Measurements from ENCODE around the gene GALNTL6.

Gene GALNTL6

DNA sequence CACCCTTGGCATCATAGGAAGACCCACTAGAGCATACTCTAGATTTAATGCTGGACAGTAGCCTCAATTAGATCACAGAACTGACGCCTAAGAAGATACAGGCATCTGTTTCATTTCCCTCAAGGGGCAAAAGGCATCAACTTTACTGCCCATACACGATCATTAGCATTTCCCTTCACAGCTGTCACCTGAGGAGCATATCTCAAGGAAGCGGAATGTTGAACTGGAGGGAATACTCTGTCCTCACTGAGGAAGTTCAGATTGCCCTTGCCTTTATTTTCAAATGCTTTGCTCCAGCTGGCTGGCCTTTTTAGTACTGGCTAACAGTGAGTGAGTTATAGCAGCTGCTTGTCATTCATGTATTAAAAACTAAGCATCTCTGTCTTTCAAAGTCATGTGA is 847.0 kb downstream of the GALNTL6 start:
- DNase-seq (ENCODE audit: low read depth) = no peak
- Histone ChIP-seq H3K36me3 (ENCODE audit: control insufficient read depth, insufficient read depth, low read length, severe bottlenecking) (no peaks in the 10 kb centered on the region), H3K27me3 (replicated peaks; ENCODE audit: control insufficient read depth, insufficient read depth, low read length) (no peaks in the 10 kb centered on the region), H3K9me3 (ENCODE audit: control insufficient read depth, low read length) (no peaks in the 10 kb centered on the region), H3K9ac (ENCODE audit: low read length) (no peak overlapping the region), H3K4me1 (ENCODE audit: control insufficient read depth, insufficient read depth, low read length) (peaks cover 17% of the 10 kb centered on the region), H3K4me3 (ENCODE audit: low read length) (no peak overlapping the region)

DNA sequence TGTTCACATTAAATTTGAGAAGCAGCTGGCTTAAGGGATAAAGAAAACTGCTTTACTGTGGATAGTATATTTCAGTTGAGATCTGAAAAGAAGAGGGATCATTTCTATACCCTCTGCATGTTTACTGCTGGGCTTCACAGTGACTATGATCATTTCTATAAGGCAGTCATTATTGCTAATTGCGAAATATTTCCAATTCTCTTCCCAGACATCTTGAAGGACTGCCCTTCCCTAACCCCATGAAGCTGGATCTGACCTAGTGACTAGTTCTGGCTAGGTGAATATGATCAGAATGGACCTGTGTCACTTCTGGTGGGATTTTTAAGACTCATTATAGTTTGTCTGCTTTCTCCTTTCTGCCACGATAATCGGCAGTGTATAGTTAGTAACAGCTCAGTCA is 848.9 kb downstream of the GALNTL6 start:
- H3K36me3 ChIP-seq (ENCODE audit: control insufficient read depth, insufficient read depth, low read length, severe bottlenecking) = no peaks in the 10 kb centered on the region
- no peak overlapping the region for H3K9ac ChIP-seq (ENCODE audit: low read length)
- no peaks in the 10 kb centered on the region for H3K9me3 ChIP-seq (ENCODE audit: control insufficient read depth, low read length)
- peaks cover 11% of the 10 kb centered on the region for H3K4me1 ChIP-seq (ENCODE audit: control insufficient read depth, insufficient read depth, low read length)
- no peak for DNase-seq (ENCODE audit: low read depth)
- H3K4me3 ChIP-seq (ENCODE audit: low read length) = no peak overlapping the region
- no peaks in the 10 kb centered on the region for H3K27me3 ChIP-seq (replicated peaks; ENCODE audit: control insufficient read depth, insufficient read depth, low read length)

DNA sequence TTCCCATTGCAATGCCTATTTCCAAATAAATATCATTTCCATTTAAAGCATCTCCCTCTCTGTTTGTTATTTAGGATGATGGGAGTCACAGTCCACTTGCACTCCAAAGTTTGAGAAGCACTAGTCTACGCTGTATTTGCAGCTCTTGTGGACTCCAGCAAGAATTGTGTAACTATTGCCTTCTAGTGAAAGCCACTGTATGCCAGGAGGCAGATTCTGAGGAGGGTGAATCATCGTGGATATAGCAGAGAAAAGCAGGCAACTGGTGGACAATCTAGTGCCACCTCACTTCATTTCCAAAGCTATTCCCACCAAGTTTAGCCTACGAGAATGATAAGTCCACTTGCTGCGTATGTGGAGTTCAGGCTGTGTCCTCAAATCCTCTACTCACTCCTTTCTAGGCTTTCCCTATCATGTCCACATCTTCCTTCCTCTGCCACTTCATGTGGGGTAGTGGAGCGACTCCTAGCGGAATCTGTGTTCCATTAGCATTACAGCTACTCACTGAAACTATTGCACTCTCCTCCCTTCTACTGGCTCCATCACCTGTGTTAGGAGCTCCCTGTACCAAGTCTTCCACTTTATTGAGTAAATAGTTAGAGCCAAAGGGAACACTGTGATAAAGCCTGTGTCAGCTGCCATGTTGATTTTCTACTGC is 853.6 kb downstream of the GALNTL6 start:
- Histone ChIP-seq H3K27me3 (replicated peaks; ENCODE audit: control insufficient read depth, insufficient read depth, low read length) (no peaks in the 10 kb centered on the region), H3K36me3 (ENCODE audit: control insufficient read depth, insufficient read depth, low read length, severe bottlenecking) (no peaks in the 10 kb centered on the region), H3K4me1 (ENCODE audit: control insufficient read depth, insufficient read depth, low read length) (peaks cover 10% of the 10 kb centered on the region), H3K4me3 (ENCODE audit: low read length) (no peak overlapping the region), H3K9me3 (ENCODE audit: control insufficient read depth, low read length) (no peaks in the 10 kb centered on the region), H3K9ac (ENCODE audit: low read length) (no peak overlapping the region)
- peak; percentile 77 for DNase-seq (ENCODE audit: low read depth)

DNA sequence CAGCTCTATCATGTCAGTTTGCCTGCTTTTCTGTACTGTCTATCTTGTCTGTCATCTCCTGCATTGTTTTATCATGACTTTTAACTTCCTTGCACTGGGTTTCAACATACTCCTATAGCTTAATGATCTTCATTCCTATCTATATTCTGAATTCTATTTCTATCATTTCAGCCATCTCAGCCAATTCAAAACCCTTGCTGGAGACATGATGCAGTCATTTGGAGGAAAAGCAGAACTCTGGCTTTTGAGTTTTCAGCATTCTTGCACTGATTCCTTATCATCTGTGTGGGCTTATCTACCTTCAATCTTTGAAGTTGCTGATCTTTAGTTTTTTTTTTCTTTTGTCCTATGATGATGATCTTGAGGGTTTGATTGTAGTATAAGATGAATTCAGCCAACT is 861.6 kb downstream of the GALNTL6 start:
- Histone ChIP-seq H3K9me3 (ENCODE audit: control insufficient read depth, low read length) (peaks cover 17% of the 10 kb centered on the region), H3K4me1 (ENCODE audit: control insufficient read depth, insufficient read depth, low read length) (no peaks in the 10 kb centered on the region), H3K4me3 (ENCODE audit: low read length) (no peak overlapping the region), H3K36me3 (ENCODE audit: control insufficient read depth, insufficient read depth, low read length, severe bottlenecking) (no peaks in the 10 kb centered on the region), H3K27me3 (replicated peaks; ENCODE audit: control insufficient read depth, insufficient read depth, low read length) (no peaks in the 10 kb centered on the region), H3K9ac (ENCODE audit: low read length) (no peak overlapping the region)
- no peak for DNase-seq (ENCODE audit: low read depth)

DNA sequence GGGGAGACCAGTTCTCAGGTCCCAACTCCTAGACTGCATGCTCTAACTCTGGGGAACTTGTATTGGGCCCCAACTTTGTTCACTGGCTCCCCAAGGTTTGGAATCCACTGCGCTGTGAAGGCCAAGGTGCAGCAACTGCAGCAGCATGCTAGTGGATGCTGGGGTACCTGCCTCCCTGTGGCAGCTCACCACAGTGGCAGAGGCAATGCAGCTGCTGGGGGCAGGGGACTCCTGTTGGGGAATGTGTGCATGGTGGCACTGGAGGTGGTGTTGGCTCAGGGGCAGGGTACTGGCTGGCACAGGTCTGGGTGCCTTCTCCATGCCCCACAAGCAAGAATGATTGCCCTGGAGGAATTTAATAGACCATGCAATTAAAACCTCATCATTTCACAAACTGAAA is 862.0 kb downstream of the GALNTL6 start:
- H3K9ac ChIP-seq (ENCODE audit: low read length) = no peak overlapping the region
- H3K27me3 ChIP-seq (replicated peaks; ENCODE audit: control insufficient read depth, insufficient read depth, low read length) = no peaks in the 10 kb centered on the region
- H3K4me3 ChIP-seq (ENCODE audit: low read length) = no peak overlapping the region
- peaks cover 17% of the 10 kb centered on the region for H3K9me3 ChIP-seq (ENCODE audit: control insufficient read depth, low read length)
- H3K36me3 ChIP-seq (ENCODE audit: control insufficient read depth, insufficient read depth, low read length, severe bottlenecking) = no peaks in the 10 kb centered on the region
- no peak for DNase-seq (ENCODE audit: low read depth)
- H3K4me1 ChIP-seq (ENCODE audit: control insufficient read depth, insufficient read depth, low read length) = no peaks in the 10 kb centered on the region

DNA sequence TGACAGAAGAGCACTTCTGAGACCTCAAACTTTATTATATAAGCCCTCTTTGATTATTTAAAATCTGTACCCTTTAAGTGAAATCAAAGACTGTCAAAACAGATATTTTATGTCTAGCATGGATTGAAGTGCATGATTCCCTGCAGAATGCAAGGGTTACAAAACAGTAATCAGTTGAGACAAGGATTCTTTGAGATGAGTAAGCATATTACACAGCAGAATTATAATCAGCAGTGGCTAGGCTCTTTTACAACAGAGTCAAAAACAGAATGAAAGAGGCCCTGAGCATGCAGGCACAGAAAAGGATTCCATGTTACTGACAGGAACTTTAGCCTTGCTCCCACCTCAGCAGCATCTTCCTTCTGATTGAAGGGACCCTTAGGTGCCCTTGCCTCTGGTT is 867.5 kb downstream of the GALNTL6 start:
- peak overlapping the region; percentile 11 for H3K9ac ChIP-seq (ENCODE audit: low read length)
- no peak overlapping the region for H3K4me3 ChIP-seq (ENCODE audit: low read length)
- H3K36me3 ChIP-seq (ENCODE audit: control insufficient read depth, insufficient read depth, low read length, severe bottlenecking) = no peaks in the 10 kb centered on the region
- peaks cover 4% of the 10 kb centered on the region for H3K4me1 ChIP-seq (ENCODE audit: control insufficient read depth, insufficient read depth, low read length)
- H3K27me3 ChIP-seq (replicated peaks; ENCODE audit: control insufficient read depth, insufficient read depth, low read length) = no peaks in the 10 kb centered on the region
- no peaks in the 10 kb centered on the region for H3K9me3 ChIP-seq (ENCODE audit: control insufficient read depth, low read length)
- DNase-seq (ENCODE audit: low read depth) = peak; percentile 56

DNA sequence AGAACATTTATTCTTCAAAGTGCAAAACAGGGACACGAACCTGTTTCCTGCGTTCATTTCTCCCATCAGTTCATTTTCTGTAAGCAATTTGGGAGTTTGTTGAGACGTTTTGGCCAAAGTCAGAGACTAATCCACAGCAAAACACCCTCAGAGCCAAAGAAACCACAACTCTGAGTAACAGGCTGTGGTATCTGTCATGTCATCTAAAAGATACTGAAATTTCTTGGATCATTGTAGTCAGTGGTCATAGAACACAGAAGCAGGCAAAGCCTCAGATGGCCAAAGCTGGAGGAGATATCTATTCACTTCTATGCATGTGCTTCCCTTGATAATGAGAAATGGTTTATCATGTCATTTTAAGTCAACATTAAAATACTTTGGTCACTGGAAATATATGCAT is 869.8 kb downstream of the GALNTL6 start:
- Histone ChIP-seq H3K36me3 (ENCODE audit: control insufficient read depth, insufficient read depth, low read length, severe bottlenecking) (no peaks in the 10 kb centered on the region), H3K9ac (ENCODE audit: low read length) (no peak overlapping the region), H3K4me1 (ENCODE audit: control insufficient read depth, insufficient read depth, low read length) (peaks cover 4% of the 10 kb centered on the region), H3K27me3 (replicated peaks; ENCODE audit: control insufficient read depth, insufficient read depth, low read length) (no peaks in the 10 kb centered on the region), H3K4me3 (ENCODE audit: low read length) (no peak overlapping the region), H3K9me3 (ENCODE audit: control insufficient read depth, low read length) (no peaks in the 10 kb centered on the region)
- DNase-seq (ENCODE audit: low read depth) = peak; percentile 54

DNA sequence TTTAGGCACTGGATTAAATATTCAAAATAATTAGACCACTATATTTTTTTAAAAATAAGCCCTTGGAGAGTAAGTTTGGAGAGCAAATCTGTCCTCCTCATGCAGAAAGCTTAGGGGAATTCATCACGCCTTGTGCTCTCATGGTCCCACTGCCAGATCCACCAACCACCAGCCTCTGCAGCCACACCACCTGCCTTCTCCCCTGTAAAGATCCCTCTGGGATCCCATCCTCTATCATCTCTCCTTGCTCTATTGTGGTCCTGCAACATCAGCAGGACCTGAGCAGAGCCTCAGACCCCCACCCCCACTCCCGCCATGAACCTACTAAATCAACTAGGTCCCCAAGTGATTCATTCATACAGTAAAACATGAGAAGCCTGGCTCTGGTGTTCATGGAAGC is 872.8 kb downstream of the GALNTL6 start:
- no peak for DNase-seq (ENCODE audit: low read depth)
- Histone ChIP-seq H3K9me3 (ENCODE audit: control insufficient read depth, low read length) (peaks cover 8% of the 10 kb centered on the region), H3K4me1 (ENCODE audit: control insufficient read depth, insufficient read depth, low read length) (peaks cover under 1% of the 10 kb centered on the region), H3K4me3 (ENCODE audit: low read length) (no peak overlapping the region), H3K9ac (ENCODE audit: low read length) (no peak overlapping the region), H3K27me3 (replicated peaks; ENCODE audit: control insufficient read depth, insufficient read depth, low read length) (no peaks in the 10 kb centered on the region), H3K36me3 (ENCODE audit: control insufficient read depth, insufficient read depth, low read length, severe bottlenecking) (no peaks in the 10 kb centered on the region)

DNA sequence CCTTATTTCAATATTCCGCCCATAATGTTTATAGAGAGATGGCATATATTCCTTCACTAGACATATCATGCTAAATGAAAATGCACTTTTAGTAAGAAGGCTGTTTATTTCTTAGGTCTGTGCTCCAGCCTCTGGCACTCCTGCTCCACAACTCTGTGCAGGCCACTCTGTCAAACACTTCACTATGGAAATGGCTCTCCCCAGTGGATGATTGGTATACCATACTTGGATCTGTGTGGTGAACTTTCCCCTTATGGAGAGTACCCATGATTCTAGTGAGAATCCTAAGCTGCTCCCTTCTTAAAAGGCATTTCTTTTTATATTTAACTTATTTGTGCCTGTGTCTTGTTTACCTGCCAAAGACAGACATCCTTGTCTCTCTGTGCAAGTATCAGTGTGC is 875.3 kb downstream of the GALNTL6 start:
- Histone ChIP-seq H3K36me3 (ENCODE audit: control insufficient read depth, insufficient read depth, low read length, severe bottlenecking) (no peaks in the 10 kb centered on the region), H3K4me3 (ENCODE audit: low read length) (no peak overlapping the region), H3K27me3 (replicated peaks; ENCODE audit: control insufficient read depth, insufficient read depth, low read length) (no peaks in the 10 kb centered on the region), H3K9ac (ENCODE audit: low read length) (no peak overlapping the region), H3K9me3 (ENCODE audit: control insufficient read depth, low read length) (peaks cover 15% of the 10 kb centered on the region), H3K4me1 (ENCODE audit: control insufficient read depth, insufficient read depth, low read length) (no peaks in the 10 kb centered on the region)
- DNase-seq (ENCODE audit: low read depth) = no peak

DNA sequence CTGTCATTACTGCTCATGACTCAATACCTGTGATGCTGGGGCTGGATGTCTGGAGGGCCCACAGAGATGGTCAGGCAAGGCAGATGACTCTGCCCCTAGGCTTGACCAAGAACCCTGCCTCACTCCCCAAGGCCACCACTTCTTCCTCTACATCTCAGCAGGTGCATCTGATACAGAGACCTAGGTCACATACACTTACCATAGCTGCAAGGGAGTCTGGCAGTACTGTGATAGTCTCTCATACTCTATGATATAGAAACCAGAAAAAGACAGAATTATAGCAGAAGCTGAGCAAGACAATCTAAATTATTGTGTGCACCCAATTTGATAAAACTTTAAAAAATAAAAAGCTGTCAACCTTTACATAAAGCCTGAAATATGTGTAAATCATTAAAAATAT is 878.3 kb downstream of the GALNTL6 start:
- H3K36me3 ChIP-seq (ENCODE audit: control insufficient read depth, insufficient read depth, low read length, severe bottlenecking) = no peaks in the 10 kb centered on the region
- DNase-seq (ENCODE audit: low read depth) = no peak
- no peak overlapping the region for H3K4me3 ChIP-seq (ENCODE audit: low read length)
- no peak overlapping the region for H3K9ac ChIP-seq (ENCODE audit: low read length)
- H3K27me3 ChIP-seq (replicated peaks; ENCODE audit: control insufficient read depth, insufficient read depth, low read length) = no peaks in the 10 kb centered on the region
- H3K9me3 ChIP-seq (ENCODE audit: control insufficient read depth, low read length) = peaks cover 15% of the 10 kb centered on the region
- H3K4me1 ChIP-seq (ENCODE audit: control insufficient read depth, insufficient read depth, low read length) = no peaks in the 10 kb centered on the region

DNA sequence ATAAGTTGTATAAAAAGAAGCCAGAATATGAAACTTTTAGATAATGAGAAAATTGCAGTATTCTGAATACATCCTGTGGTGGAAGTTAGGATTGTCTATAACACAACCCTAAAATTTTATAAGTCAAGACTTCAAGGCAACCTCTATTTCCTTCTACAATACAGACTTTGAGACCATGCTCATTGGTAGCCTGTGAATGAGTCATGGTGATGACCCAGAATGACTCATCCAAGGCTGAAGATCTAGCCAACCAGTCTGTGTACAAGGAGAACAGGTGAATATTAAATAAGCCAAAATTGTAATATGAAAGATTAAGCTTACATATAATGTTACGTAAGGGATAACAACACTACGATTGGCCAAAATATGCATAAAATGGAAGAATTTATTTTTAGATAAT is 879.5 kb downstream of the GALNTL6 start:
- H3K4me3 ChIP-seq (ENCODE audit: low read length) = no peak overlapping the region
- no peak overlapping the region for H3K9ac ChIP-seq (ENCODE audit: low read length)
- H3K36me3 ChIP-seq (ENCODE audit: control insufficient read depth, insufficient read depth, low read length, severe bottlenecking) = no peaks in the 10 kb centered on the region
- H3K4me1 ChIP-seq (ENCODE audit: control insufficient read depth, insufficient read depth, low read length) = no peaks in the 10 kb centered on the region
- peaks cover 15% of the 10 kb centered on the region for H3K9me3 ChIP-seq (ENCODE audit: control insufficient read depth, low read length)
- no peaks in the 10 kb centered on the region for H3K27me3 ChIP-seq (replicated peaks; ENCODE audit: control insufficient read depth, insufficient read depth, low read length)
- no peak for DNase-seq (ENCODE audit: low read depth)

DNA sequence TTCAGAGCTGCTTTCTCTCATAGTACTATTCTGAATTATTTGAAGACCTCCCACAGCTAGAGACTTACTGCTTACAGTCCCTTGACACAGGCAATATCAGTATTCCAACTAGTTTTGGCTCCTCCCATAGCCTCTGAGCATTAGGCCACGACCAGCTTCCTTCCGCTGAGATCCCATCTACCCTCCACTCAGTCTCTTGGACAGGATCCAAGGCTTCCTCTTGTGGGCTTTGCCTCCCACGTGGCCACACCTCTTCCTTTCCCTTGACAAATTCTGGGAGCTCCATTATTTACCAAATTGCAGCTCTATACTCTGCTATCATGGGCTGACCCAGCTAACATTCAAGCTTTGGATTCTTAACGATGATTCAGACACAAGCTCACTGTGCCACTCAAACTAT is 885.1 kb downstream of the GALNTL6 start:
- no peak overlapping the region for H3K4me3 ChIP-seq (ENCODE audit: low read length)
- no peaks in the 10 kb centered on the region for H3K9me3 ChIP-seq (ENCODE audit: control insufficient read depth, low read length)
- no peaks in the 10 kb centered on the region for H3K27me3 ChIP-seq (replicated peaks; ENCODE audit: control insufficient read depth, insufficient read depth, low read length)
- no peaks in the 10 kb centered on the region for H3K4me1 ChIP-seq (ENCODE audit: control insufficient read depth, insufficient read depth, low read length)
- no peaks in the 10 kb centered on the region for H3K36me3 ChIP-seq (ENCODE audit: control insufficient read depth, insufficient read depth, low read length, severe bottlenecking)
- H3K9ac ChIP-seq (ENCODE audit: low read length) = no peak overlapping the region
- no peak for DNase-seq (ENCODE audit: low read depth)

Data from adipocyte (in vitro differentiated cells).